Smooth muscle cell (in vitro differentiated cells): ENCODE results near the gene MISFA. TPM values are rescaled to one million over a fixed set of nuclear protein-coding genes. Genes with fewer than 3 reads are reported as not detected.

ENCODE experiments used
- DNase-seq: peaks from one replicate; lab custom pipeline; 2025; ENCODE audit not compliant: unreplicated experiment; lab: John Stamatoyannopoulos, UW
- H2AFZ ChIP-seq: fragments of 200-600 bp; sonication (generic); 2 replicates; pipeline ENCODE4 v1.6.0; 2016; ENCODE audit warnings: antibody characterized with exemption, low read depth, mild to moderate bottlenecking
- H3F3A ChIP-seq: fragments of 200-600 bp; sonication (generic); 2 replicates; pipeline ENCODE4 v1.6.0; 2017; ENCODE audit warnings: antibody characterized with exemption, low read depth
- H3K27ac ChIP-seq: fragments of 200-600 bp; sonication (generic); 2 replicates; pipeline ENCODE4 v1.5.1; 2016; ENCODE audit warnings: low read depth, mild to moderate bottlenecking
- H3K27me3 ChIP-seq: fragments of 200-600 bp; sonication (generic); 2 replicates; pipeline ENCODE4 v1.6.1; 2016; ENCODE audit warnings: low read depth, mild to moderate bottlenecking
- H3K36me3 ChIP-seq: fragments of 200-600 bp; sonication (generic); 2 replicates; pipeline ENCODE4 v1.5.1; 2016; ENCODE audit warnings: low read depth
- H3K4me1 ChIP-seq: fragments of 200-600 bp; sonication (generic); 2 replicates; pipeline ENCODE4 v1.5.1; 2016; ENCODE audit warnings: low read depth
- H3K4me2 ChIP-seq: fragments of 200-600 bp; sonication (generic); 2 replicates; pipeline ENCODE4 v1.6.0; 2016; ENCODE audit warnings: mild to moderate bottlenecking
- H3K4me3 ChIP-seq: fragments of 200-600 bp; sonication (generic); 2 replicates; pipeline ENCODE4 v1.5.1; 2016; ENCODE audit warnings: mild to moderate bottlenecking
- H3K79me2 ChIP-seq: fragments of 200-600 bp; sonication (generic); 2 replicates; pipeline ENCODE4 v1.6.0; 2016; ENCODE audit warnings: low read depth, mild to moderate bottlenecking
- H3K9ac ChIP-seq: fragments of 200-600 bp; sonication (generic); 2 replicates; pipeline ENCODE4 v1.6.0; 2016; ENCODE audit warnings: low read depth
- H3K9me3 ChIP-seq: fragments of 200-600 bp; sonication (generic); replicated peaks from 2 replicates; pipeline ENCODE4 v1.5.1; 2016; ENCODE audit warnings: low read depth
- H4K20me1 ChIP-seq: fragments of 200-600 bp; sonication (generic); 2 replicates; pipeline ENCODE4 v1.6.0; 2016; ENCODE audit warnings: low read depth
- CTCF ChIP-seq: fragments of 200-600 bp; sonication (generic); IDR thresholded peaks from 2 replicates; pipeline ENCODE4 v1.5.1; 2017; ENCODE audit warnings: borderline replicate concordance, mild to moderate bottlenecking, antibody characterized with exemption; ENCODE audit not compliant: insufficient read depth, poor library complexity, severe bottlenecking
- WGBS: methylation state at CpG from one replicate; pipeline ENCODE4 v1.1.7; 2016; ENCODE audit warnings: low lambda C conversion rate; 5-methylcytosine and 5-hydroxymethylcytosine counted together
- polyA plus RNA-seq: library from polyadenylated mRNA; unstranded; fragments of >200 nt; fragmentation: Nextera tagmentation; extraction: Ambion mirVana; gene quantifications from 2 replicates; pipeline ENCODE4 v1.2.1, GENCODE V29; 2016
- total RNA-seq: library from RNA; depleted of rRNA; stranded (reverse); fragments of >200 nt; gene quantifications from 2 replicates; pipeline ENCODE4 v1.2.3, GENCODE V29; 2014

MISFA gene
- total and polyA plus RNA-seq, 2 experiments from 2014 or later = 0.18 to 1.3 TPM

GRCh38 chr11:18650353-18650752, 50.8 kb downstream of the MISFA start:
- H3K9me3 ChIP-seq = no peaks in the 10 kb centered on the region
- H3K4me3 ChIP-seq = no peak overlapping the region
- no peaks in the 10 kb centered on the region for H3K79me2 ChIP-seq
- no peak overlapping the region for H3K27ac ChIP-seq
- no peak for TF ChIP-seq CTCF
- H3K4me1 ChIP-seq = no peaks in the 10 kb centered on the region
- 95% methylated on average over 4 of the region's 4 CpGs for WGBS
- no peaks in the 10 kb centered on the region for H4K20me1 ChIP-seq
- H3K36me3 ChIP-seq = no peaks in the 10 kb centered on the region
- no peaks in the 10 kb centered on the region for H3F3A ChIP-seq
- H2AFZ ChIP-seq = no peak overlapping the region
- no peak overlapping the region for H3K4me2 ChIP-seq
- H3K27me3 ChIP-seq = no peaks in the 10 kb centered on the region
- H3K9ac ChIP-seq = no peak overlapping the region
- DNase-seq = no peak

- Histone ChIP-seq H3F3A (no peaks in the 10 kb centered on the region), H3K27me3 (no peaks in the 10 kb centered on the region)
- 68% methylated on average over 19 of the region's 19 CpGs for WGBS
These were observed 51.4 kb downstream of the MISFA start for GRCh38 chr11:18650859-18651557.

More at GRCh38 chr11:18650859-18651557, 51.4 kb downstream of the MISFA start:
- no peak overlapping the region for H3K4me3 ChIP-seq
- H3K9me3 ChIP-seq = no peaks in the 10 kb centered on the region
- H4K20me1 ChIP-seq = no peaks in the 10 kb centered on the region
- H3K4me1 ChIP-seq = no peaks in the 10 kb centered on the region
- no peaks in the 10 kb centered on the region for H3K79me2 ChIP-seq
- H2AFZ ChIP-seq = peak overlapping the region; percentile 71
- no peak overlapping the region for H3K9ac ChIP-seq
- no peak overlapping the region for H3K4me2 ChIP-seq
- H3K36me3 ChIP-seq = no peaks in the 10 kb centered on the region
- DNase-seq = no peak
- H3K27ac ChIP-seq = no peak overlapping the region
- peak; percentile 65 for TF ChIP-seq CTCF

Other genes starting within 250 kb of the MISFA start
- 1,106 and 1,201 TPM in 2 replicates for gene LDHA, start 205.2 kb upstream of the MISFA start, total RNA-seq
- 2,158 and 2,272 TPM in 2 replicates for gene LDHA, start 205.2 kb upstream of the MISFA start, polyA plus RNA-seq
- gene LDHC, start 187.5 kb upstream of the MISFA start, total RNA-seq = 0.45 and 3.1 TPM in 2 replicates
- 0.83 and 1.2 TPM in 2 replicates for gene LDHC, start 187.5 kb upstream of the MISFA start, polyA plus RNA-seq
- gene LDHAL6A, start 143.9 kb upstream of the MISFA start, total RNA-seq = not detected in 2 replicates
- gene LDHAL6A, start 143.9 kb upstream of the MISFA start, polyA plus RNA-seq = 0.06 TPM in 1 of 2 replicates, not detected in the other
- 121 and 137 TPM in 2 replicates for gene TSG101, start 72.8 kb upstream of the MISFA start, total RNA-seq
- 113 and 114 TPM in 2 replicates for gene TSG101, start 72.8 kb upstream of the MISFA start, polyA plus RNA-seq
- gene UEVLD, start 11.1 kb upstream of the MISFA start, total RNA-seq = 30.4 and 32.7 TPM in 2 replicates
- 15.1 and 16.5 TPM in 2 replicates for gene UEVLD, start 11.1 kb upstream of the MISFA start, polyA plus RNA-seq
- 42.7 and 77.5 TPM in 2 replicates for gene SPTY2D1, start 34.6 kb downstream of the MISFA start, total RNA-seq
- gene SPTY2D1, start 34.6 kb downstream of the MISFA start, polyA plus RNA-seq = 18.3 and 18.8 TPM in 2 replicates
- gene TMEM86A, start 99.0 kb downstream of the MISFA start, total RNA-seq = 1.2 and 2.0 TPM in 2 replicates
- gene TMEM86A, start 99.0 kb downstream of the MISFA start, polyA plus RNA-seq = 2.0 and 2.6 TPM in 2 replicates
- 0.09 TPM in 1 of 2 replicates, not detected in the other for gene IGSF22, start 126.4 kb downstream of the MISFA start, total RNA-seq
- not detected in 2 replicates for gene IGSF22, start 126.4 kb downstream of the MISFA start, polyA plus RNA-seq
- not detected in 2 replicates for gene PTPN5, start 192.0 kb downstream of the MISFA start, total RNA-seq
- gene PTPN5, start 192.0 kb downstream of the MISFA start, polyA plus RNA-seq = not detected in 2 replicates